ENCODE results near the gene PCNX4. TPM values are rescaled to one million over a fixed set of nuclear protein-coding genes. Genes with fewer than 3 reads are reported as not detected.

The PCNX4 gene
- total RNA-seq, 3 donors from 2014 or later: 23.7 to 32.0 (median 25.7) TPM

DNA sequence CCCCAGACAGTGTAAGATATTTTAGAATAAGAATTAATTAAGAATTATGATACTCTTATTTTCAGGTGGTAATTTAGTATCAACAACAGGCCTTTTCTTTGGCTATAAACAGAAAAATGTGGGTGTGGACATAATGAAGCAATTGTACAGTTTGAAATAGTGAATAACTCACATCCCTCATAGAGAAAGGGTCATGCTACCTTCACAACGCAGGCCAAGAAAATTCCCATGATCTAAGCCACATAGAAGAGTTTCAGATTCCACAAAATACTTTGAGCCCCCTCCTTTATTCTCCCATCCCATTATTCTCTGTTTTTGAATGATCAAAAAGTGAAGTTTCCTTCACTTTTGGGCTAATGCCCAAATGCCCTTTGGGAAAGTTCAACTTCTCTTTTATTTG, 97.0 kb downstream of the PCNX4 start:
- H3K4me3 ChIP-seq: no peak overlapping the region
- no peaks in the 10 kb centered on the region for H3K36me3 ChIP-seq (ENCODE audit: low read depth)
- ATAC-seq (no peak), DNase-seq (no peak)
- TF ChIP-seq, protein P1, sequence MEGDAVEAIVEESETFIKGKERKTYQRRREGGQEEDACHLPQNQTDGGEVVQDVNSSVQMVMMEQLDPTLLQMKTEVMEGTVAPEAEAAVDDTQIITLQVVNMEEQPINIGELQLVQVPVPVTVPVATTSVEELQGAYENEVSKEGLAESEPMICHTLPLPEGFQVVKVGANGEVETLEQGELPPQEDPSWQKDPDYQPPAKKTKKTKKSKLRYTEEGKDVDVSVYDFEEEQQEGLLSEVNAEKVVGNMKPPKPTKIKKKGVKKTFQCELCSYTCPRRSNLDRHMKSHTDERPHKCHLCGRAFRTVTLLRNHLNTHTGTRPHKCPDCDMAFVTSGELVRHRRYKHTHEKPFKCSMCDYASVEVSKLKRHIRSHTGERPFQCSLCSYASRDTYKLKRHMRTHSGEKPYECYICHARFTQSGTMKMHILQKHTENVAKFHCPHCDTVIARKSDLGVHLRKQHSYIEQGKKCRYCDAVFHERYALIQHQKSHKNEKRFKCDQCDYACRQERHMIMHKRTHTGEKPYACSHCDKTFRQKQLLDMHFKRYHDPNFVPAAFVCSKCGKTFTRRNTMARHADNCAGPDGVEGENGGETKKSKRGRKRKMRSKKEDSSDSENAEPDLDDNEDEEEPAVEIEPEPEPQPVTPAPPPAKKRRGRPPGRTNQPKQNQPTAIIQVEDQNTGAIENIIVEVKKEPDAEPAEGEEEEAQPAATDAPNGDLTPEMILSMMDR (IDR thresholded peaks at IDR 0.05): no peak
- H3K4me1 ChIP-seq (ENCODE audit: low read depth): no peaks in the 10 kb centered on the region
- intact Hi-C loops (cut with DNase I, micrococcal nuclease): loop anchor here in 1 of 2 donors (10.0 kb wide), 1 partner anchor 224 kb away; no protein-coding TSS in a partner anchor
- H3K9me3 ChIP-seq: no peaks in the 10 kb centered on the region

DNA sequence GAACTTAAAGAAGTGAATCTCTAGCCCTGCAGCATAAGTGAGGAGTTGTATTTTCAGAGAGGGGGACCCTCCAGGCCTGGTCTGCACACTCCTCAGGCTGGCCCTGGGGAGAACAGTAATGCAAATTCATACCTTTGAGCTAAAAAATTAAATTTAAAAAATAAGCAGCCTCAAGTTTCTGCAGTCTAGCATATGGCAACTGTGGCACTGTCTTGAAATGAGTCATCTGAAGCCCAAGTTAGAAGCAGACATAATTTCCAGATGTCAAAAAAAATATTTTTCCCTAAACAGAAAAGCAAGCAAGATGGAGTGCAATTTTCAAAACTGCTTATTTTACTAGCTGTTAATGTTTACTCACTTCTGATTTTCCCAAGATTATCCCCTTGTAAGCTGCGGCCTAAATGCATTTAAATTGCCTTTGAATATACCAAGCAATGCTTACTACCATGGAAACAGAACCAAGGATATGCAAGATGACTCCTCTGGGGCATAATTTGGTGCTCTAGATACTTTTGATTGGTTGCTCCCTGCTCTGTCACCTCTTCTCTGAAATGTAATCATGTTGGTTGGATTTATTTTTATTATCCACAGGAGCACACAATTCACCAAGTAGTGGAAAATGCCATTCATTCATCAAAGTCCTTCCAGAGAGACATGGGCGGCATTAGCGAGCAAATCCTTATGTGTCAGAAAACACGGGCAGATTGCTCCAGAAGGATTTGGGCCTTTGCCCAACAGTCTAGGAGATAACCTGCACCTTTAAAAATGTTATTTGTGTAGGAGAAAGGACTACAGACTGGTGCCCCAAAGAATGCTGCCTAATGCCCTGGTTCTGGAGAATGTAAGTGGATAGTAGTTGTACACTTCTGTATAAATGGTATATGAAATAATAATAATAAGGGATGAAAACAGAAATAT, 98.5 kb downstream of the PCNX4 start:
- TF ChIP-seq, protein P1 (IDR thresholded peaks at IDR 0.05): no peak
- Histone ChIP-seq H3K4me3 (no peak overlapping the region), H3K4me1 (ENCODE audit: low read depth) (no peaks in the 10 kb centered on the region), H3K9me3 (no peaks in the 10 kb centered on the region), H3K36me3 (ENCODE audit: low read depth) (no peaks in the 10 kb centered on the region)
- ATAC-seq: no peak
- intact Hi-C loops (cut with DNase I, micrococcal nuclease): loop anchor here in 1 of 2 donors (10.0 kb wide), 1 partner anchor 225 kb away; no protein-coding TSS in a partner anchor
- DNase-seq: no peak

DNA sequence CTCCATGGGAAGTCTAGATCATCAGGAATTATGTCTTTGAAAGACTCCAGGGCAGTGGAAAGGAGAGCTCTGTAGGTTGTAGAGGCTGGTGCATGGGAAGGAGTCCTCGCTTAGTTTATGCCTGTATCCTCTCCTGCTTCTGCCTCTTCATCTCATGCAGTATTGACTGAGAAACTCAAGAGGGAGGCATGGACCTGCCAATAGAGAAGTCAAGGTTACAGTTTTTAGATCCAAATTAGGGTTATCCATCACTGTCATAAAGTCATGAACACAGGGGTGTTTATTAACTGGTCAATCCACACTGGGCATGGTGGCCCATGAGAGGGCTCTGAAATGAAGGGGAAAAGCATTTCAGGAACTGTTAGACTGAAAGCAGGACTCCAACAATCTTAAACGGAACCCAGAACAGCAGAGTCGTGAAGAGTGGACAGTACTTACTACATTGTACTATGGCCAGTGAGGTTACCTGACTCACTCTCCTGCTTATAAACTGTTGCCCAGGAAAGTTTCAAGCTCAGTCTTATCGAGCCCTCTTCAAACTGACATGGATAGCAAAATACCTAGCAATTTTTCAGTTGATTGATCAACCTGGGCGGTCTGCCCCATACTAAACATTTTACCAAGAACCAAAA, 103.6 kb downstream of the PCNX4 start:
- H3K4me1 ChIP-seq (ENCODE audit: low read depth): no peaks in the 10 kb centered on the region
- TF ChIP-seq, protein P1 (IDR thresholded peaks at IDR 0.05): no peak
- DNase-seq (no peak), ATAC-seq (peak; percentile 49)
- H3K4me3 ChIP-seq: no peak overlapping the region
- H3K36me3 ChIP-seq (ENCODE audit: low read depth): no peaks in the 10 kb centered on the region
- intact Hi-C loops (cut with DNase I, micrococcal nuclease): no loop called here
- no peaks in the 10 kb centered on the region for H3K9me3 ChIP-seq

DNA sequence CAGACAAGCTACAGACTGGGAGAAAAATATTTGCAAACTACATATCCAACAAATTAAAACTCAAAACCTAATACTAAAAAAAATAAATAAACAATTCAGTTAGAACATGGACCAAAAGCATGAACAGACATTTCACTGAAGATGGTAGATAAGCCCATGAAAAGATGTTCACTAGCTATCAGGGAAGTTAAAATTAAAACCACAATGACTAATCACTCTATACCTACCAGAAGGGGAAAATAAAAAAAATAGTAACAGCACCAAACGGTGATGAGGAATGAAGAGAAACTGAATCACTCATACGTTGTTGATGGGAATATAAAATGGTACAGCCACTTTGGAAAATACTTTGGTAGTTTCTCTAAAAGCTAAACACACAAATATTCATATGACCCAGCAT, 104.6 kb downstream of the PCNX4 start:
- no peak for DNase-seq
- Histone ChIP-seq H3K4me1 (ENCODE audit: low read depth) (no peaks in the 10 kb centered on the region), H3K36me3 (ENCODE audit: low read depth) (no peaks in the 10 kb centered on the region), H3K9me3 (no peaks in the 10 kb centered on the region), H3K4me3 (no peak overlapping the region)
- intact Hi-C loops (cut with DNase I, micrococcal nuclease): no loop called here
- TF ChIP-seq, protein P1 (IDR thresholded peaks at IDR 0.05): no peak
- ATAC-seq: no peak

DNA sequence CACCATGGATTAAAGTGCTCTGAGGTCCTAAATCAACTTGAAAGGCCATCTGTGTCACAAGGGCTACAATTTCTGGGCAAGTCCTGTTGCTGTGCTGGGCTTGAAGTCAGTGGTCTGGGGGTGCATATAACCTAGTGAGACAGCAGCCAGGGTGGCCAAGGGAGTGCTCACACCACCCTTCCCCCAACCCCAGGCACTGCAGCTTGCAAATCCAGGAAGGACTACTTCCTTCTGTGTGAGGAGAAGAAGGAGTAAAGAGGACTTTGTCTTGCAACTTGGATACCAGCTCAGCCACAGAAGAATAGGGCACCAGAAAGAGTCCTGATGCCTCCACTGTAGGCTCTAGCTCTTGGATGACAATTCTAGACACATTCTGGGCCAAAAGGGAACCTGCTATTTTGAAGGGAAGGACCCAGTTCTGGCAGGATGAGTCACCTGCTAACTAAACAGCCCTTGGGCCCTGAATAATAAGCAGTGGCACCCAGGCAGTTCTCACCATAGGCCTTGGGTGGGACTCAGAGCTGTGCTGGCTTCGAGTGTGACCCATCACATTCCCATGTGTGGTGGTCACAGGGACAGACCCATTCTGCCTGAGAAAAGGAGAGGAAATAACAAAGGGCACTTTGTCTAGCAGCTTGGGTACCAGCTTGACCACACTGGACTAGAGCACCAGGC, 106.0 kb downstream of the PCNX4 start:
- intact Hi-C loops (cut with DNase I, micrococcal nuclease): no loop called here
- no peak overlapping the region for H3K4me3 ChIP-seq
- ATAC-seq: peak; percentile 51
- DNase-seq: peak in 1 of 3 donors; percentile 26
- no peaks in the 10 kb centered on the region for H3K9me3 ChIP-seq
- H3K36me3 ChIP-seq (ENCODE audit: low read depth): no peaks in the 10 kb centered on the region
- TF ChIP-seq, protein P1 (IDR thresholded peaks at IDR 0.05): no peak
- H3K4me1 ChIP-seq (ENCODE audit: low read depth): no peaks in the 10 kb centered on the region

All from mucosa of descending colon (tissue), 3 donors.